ENCODE data around the gene CMSS1. TPM values are rescaled to one million over a fixed set of nuclear protein-coding genes. Genes with fewer than 3 reads are reported as not detected.

The CMSS1 gene
- total and polyA plus RNA-seq, 4 donors, result 3.8 to 19.5 (median 7.5) TPM

DNA sequence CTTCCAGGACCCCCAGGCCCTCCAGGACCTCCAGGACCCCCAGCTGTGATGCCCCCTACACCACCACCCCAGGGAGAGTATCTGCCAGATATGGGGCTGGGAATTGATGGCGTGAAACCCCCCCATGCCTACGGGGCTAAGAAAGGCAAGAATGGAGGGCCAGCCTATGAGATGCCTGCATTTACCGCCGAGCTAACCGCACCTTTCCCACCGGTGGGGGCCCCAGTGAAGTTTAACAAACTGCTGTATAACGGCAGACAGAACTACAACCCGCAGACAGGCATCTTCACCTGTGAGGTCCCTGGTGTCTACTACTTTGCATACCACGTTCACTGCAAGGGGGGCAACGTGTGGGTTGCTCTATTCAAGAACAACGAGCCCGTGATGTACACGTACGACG, 22.1 kb upstream of the CMSS1 start:
- no peak overlapping the region for H3K4me3 ChIP-seq (ENCODE audit: low read depth in 1 of 3, low read length in 3 of 3)
- H3K27me3 ChIP-seq (ENCODE audit: control insufficient read depth in 4 of 4, insufficient read depth in 4 of 4, low read length in 3 of 4), result no peaks in the 10 kb centered on the region
- no peak overlapping the region for H3K27ac ChIP-seq (ENCODE audit: low read depth in 1 of 2, low read length in 2 of 2)
- H3K36me3 ChIP-seq (ENCODE audit: control insufficient read depth in 4 of 4, insufficient read depth in 3 of 4, low read depth in 1 of 4, low read length in 3 of 4), result no peaks in the 10 kb centered on the region
- H3K9me3 ChIP-seq (ENCODE audit: control insufficient read depth in 4 of 4, low read length in 3 of 4), result no peaks in the 10 kb centered on the region
- no peaks in the 10 kb centered on the region for H3K4me1 ChIP-seq (ENCODE audit: control insufficient read depth in 4 of 4, insufficient read depth in 4 of 4, low read length in 3 of 4)
- TF ChIP-seq ATF3 (IDR thresholded peaks at IDR 0.05), result no peak
- TF ChIP-seq, protein P1, sequence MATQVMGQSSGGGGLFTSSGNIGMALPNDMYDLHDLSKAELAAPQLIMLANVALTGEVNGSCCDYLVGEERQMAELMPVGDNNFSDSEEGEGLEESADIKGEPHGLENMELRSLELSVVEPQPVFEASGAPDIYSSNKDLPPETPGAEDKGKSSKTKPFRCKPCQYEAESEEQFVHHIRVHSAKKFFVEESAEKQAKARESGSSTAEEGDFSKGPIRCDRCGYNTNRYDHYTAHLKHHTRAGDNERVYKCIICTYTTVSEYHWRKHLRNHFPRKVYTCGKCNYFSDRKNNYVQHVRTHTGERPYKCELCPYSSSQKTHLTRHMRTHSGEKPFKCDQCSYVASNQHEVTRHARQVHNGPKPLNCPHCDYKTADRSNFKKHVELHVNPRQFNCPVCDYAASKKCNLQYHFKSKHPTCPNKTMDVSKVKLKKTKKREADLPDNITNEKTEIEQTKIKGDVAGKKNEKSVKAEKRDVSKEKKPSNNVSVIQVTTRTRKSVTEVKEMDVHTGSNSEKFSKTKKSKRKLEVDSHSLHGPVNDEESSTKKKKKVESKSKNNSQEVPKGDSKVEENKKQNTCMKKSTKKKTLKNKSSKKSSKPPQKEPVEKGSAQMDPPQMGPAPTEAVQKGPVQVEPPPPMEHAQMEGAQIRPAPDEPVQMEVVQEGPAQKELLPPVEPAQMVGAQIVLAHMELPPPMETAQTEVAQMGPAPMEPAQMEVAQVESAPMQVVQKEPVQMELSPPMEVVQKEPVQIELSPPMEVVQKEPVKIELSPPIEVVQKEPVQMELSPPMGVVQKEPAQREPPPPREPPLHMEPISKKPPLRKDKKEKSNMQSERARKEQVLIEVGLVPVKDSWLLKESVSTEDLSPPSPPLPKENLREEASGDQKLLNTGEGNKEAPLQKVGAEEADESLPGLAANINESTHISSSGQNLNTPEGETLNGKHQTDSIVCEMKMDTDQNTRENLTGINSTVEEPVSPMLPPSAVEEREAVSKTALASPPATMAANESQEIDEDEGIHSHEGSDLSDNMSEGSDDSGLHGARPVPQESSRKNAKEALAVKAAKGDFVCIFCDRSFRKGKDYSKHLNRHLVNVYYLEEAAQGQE (IDR thresholded peaks at IDR 0.05), result no peak
- no peak for TF ChIP-seq RXRA (IDR thresholded peaks at IDR 0.05)
- TF ChIP-seq, protein P2, sequence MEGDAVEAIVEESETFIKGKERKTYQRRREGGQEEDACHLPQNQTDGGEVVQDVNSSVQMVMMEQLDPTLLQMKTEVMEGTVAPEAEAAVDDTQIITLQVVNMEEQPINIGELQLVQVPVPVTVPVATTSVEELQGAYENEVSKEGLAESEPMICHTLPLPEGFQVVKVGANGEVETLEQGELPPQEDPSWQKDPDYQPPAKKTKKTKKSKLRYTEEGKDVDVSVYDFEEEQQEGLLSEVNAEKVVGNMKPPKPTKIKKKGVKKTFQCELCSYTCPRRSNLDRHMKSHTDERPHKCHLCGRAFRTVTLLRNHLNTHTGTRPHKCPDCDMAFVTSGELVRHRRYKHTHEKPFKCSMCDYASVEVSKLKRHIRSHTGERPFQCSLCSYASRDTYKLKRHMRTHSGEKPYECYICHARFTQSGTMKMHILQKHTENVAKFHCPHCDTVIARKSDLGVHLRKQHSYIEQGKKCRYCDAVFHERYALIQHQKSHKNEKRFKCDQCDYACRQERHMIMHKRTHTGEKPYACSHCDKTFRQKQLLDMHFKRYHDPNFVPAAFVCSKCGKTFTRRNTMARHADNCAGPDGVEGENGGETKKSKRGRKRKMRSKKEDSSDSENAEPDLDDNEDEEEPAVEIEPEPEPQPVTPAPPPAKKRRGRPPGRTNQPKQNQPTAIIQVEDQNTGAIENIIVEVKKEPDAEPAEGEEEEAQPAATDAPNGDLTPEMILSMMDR (IDR thresholded peaks at IDR 0.05; ENCODE audit: low read depth, low read length, missing input control), result no peak
- TF ChIP-seq ZBTB33 (IDR thresholded peaks at IDR 0.05), result no peak
- TF ChIP-seq FOXA2 (IDR thresholded peaks at IDR 0.05), result no peak
- no peak for TF ChIP-seq RAD21 (IDR thresholded peaks at IDR 0.05)
- no peak for TF ChIP-seq TAF1 (conservative IDR thresholded peaks at IDR 0.05)
- TF ChIP-seq JUND (IDR thresholded peaks at IDR 0.05), result no peak
- no peak for TF ChIP-seq FOXA1 (IDR thresholded peaks at IDR 0.05)
- no peak for TF ChIP-seq HNF4G (IDR thresholded peaks at IDR 0.05)
- WGBS, result 92% methylated on average over 15 of the region's 15 CpGs
- no peak for DNase-seq (ENCODE audit: low spot score)
- no peak overlapping the region for H3K9ac ChIP-seq (ENCODE audit: low read depth in 1 of 2, low read length in 2 of 2)

DNA sequence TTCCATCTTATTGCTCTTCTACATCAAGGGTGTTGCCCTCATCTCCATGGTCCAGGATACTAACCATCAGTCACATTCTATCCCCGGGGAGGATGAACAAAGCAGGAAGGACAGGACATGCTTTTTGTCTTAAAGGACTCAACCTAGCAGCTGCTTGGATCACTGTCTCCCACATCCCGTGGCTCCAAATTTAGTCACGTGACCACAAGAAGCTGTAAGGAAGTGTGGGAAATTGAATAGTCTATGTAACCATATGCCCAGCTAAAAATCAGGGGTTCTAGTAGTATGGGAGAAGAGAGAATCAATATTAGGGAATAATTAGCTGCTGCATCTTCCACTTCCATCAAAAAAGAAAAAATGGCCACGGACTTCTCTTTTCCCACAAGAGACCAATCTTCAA, 18.2 kb upstream of the CMSS1 start:
- H3K9ac ChIP-seq (ENCODE audit: low read depth in 1 of 2, low read length in 2 of 2), result no peak overlapping the region
- no peaks in the 10 kb centered on the region for H3K27me3 ChIP-seq (ENCODE audit: control insufficient read depth in 4 of 4, insufficient read depth in 4 of 4, low read length in 3 of 4)
- H3K4me3 ChIP-seq (ENCODE audit: low read depth in 1 of 3, low read length in 3 of 3), result no peak overlapping the region
- no peaks in the 10 kb centered on the region for H3K9me3 ChIP-seq (ENCODE audit: control insufficient read depth in 4 of 4, low read length in 3 of 4)
- no peak overlapping the region for H3K27ac ChIP-seq (ENCODE audit: low read depth in 1 of 2, low read length in 2 of 2)
- no peak for DNase-seq (ENCODE audit: low spot score)
- no peaks in the 10 kb centered on the region for H3K4me1 ChIP-seq (ENCODE audit: control insufficient read depth in 4 of 4, insufficient read depth in 4 of 4, low read length in 3 of 4)
- WGBS, result 85% methylated on average over 4 of the region's 4 CpGs
- no peak for TF ChIP-seq GABPA (IDR thresholded peaks at IDR 0.05 in 1 of 2, conservative IDR thresholded peaks at IDR 0.05 in 1 of 2)
- TF ChIP-seq, protein P1 (IDR thresholded peaks at IDR 0.05), result no peak
- no peak for TF ChIP-seq EGR1 (IDR thresholded peaks at IDR 0.05; ENCODE audit: low read depth in 2 of 2)
- no peak for TF ChIP-seq MAX (IDR thresholded peaks at IDR 0.05)
- TF ChIP-seq FOXA2 (IDR thresholded peaks at IDR 0.05), result no peak
- TF ChIP-seq HNF4A (conservative IDR thresholded peaks at IDR 0.05), result no peak
- no peaks in the 10 kb centered on the region for H3K36me3 ChIP-seq (ENCODE audit: control insufficient read depth in 4 of 4, insufficient read depth in 3 of 4, low read depth in 1 of 4, low read length in 3 of 4)
